ENCODE results near the gene JMJD8. TPM values are rescaled to one million over a fixed set of nuclear protein-coding genes. Genes with fewer than 3 reads are reported as not detected.

The JMJD8 gene
- total and polyA plus RNA-seq, 9 of the 15 experiments (the other 6 are each of a cell fraction or from before 2014, with no cell fraction given) = 1.2 to 50.6 (median 29.3) TPM

- TF ChIP-seq, protein P1, sequence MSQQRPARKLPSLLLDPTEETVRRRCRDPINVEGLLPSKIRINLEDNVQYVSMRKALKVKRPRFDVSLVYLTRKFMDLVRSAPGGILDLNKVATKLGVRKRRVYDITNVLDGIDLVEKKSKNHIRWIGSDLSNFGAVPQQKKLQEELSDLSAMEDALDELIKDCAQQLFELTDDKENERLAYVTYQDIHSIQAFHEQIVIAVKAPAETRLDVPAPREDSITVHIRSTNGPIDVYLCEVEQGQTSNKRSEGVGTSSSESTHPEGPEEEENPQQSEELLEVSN (IDR thresholded peaks at IDR 0.05; ENCODE audit: borderline replicate concordance in 1 of 2, extremely low read depth in 1 of 2, insufficient read depth in 1 of 2, insufficient read length in 1 of 2, low read depth in 1 of 2, low read length in 1 of 2, poor library complexity in 1 of 2, severe bottlenecking in 1 of 2) = no peak
- TF ChIP-seq SNRNP70 (optimal IDR thresholded peaks at IDR 0.05; ENCODE audit: low read depth, low read length) (peak; percentile 53), RCOR1 (IDR thresholded peaks at IDR 0.05; ENCODE audit: borderline replicate concordance in 1 of 2, low read depth in 2 of 2, low read length in 2 of 2) (no peak), EP300 (IDR thresholded peaks at IDR 0.05; ENCODE audit: low read length) (no peak), TOE1 (IDR thresholded peaks at IDR 0.05; ENCODE audit: borderline replicate concordance) (no peak), TOE1 (CRISPR knock-in tag; IDR thresholded peaks at IDR 0.05; ENCODE audit: borderline replicate concordance, low read depth) (no peak)
- TF ChIP-seq, protein P2, sequence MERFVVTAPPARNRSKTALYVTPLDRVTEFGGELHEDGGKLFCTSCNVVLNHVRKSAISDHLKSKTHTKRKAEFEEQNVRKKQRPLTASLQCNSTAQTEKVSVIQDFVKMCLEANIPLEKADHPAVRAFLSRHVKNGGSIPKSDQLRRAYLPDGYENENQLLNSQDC (CRISPR knock-in tag; IDR thresholded peaks at IDR 0.05) = no peak
Measured at GRCh38 chr16:725041-725376, 40.9 kb upstream of the JMJD8 start (continued).

GRCh38 chr16:724188-725040, 40.3 kb upstream of the JMJD8 start:
- peaks cover 15% of the 10 kb centered on the region; the same call in 1 of the 3 replicates for H3K36me3 ChIP-seq (ENCODE audit: control insufficient read depth, insufficient read depth, low read length)
- DNase-seq (ENCODE audit: extremely low read depth in 1 of 4, low spot score in 3 of 4) (no peak), FAIRE-seq (no peak), ATAC-seq (no peak)
- peaks cover 15 to 96% of the 10 kb centered on the region in 2 experiments for H3K4me1 ChIP-seq (replicated peaks in 1 of 2; ENCODE audit: control insufficient read depth in 2 of 2, insufficient read depth in 2 of 2, low read length in 2 of 2)
- H3K27me3 ChIP-seq (ENCODE audit: control insufficient read depth in 2 of 2, insufficient read depth in 2 of 2, low read length in 2 of 2) = no peaks in the 10 kb centered on the region
- H3K9me3 ChIP-seq (replicated peaks; ENCODE audit: control insufficient read depth, insufficient read depth, low read depth, low read length) = no peaks in the 10 kb centered on the region
- 81% methylated on average over 21 of the region's 29 CpGs for WGBS (ENCODE audit: insufficient coverage, low coverage, missing lambda C conversion rate)
- no peaks in the 10 kb centered on the region; the same call in 1 of the 2 replicates for H4K20me1 ChIP-seq (replicated peaks; ENCODE audit: control insufficient read depth, insufficient read depth, low read length)
- H3K9ac ChIP-seq (ENCODE audit: insufficient read depth in 1 of 2, low read depth in 2 of 2, low read length in 2 of 2) = peak overlapping the region in 1 of 2 experiments; percentile 59; a peak in 2 of 4 replicates
- no peak overlapping the region for H3K27ac ChIP-seq (ENCODE audit: extremely low read depth, low read depth, low read length)
- no peak overlapping the region for H3K4me2 ChIP-seq (ENCODE audit: insufficient read depth, low read length)
- ChIA-PET POLR2A (interaction anchor here (0.6 to 4.5 kb wide), 9 partner anchors 9 to 169 kb away, joined by 3 to 25 read pairs (median 3); partner anchors contain the start of gene METRN), CTCF (ENCODE audit: low intra/inter-chr PET ratio) (no interaction called here)
- H3K79me2 ChIP-seq (ENCODE audit: control insufficient read depth, insufficient read depth, low read length) = peaks cover 55% of the 10 kb centered on the region
- H3K4me3 ChIP-seq = no peak overlapping the region
- no TSS peak for BruUV-seq (replicated peaks)
- no peak overlapping the region for H2AFZ ChIP-seq (ENCODE audit: low read depth, low read length)
- H3K9me1 ChIP-seq (ENCODE audit: control insufficient read depth, insufficient read depth, low read length) = no peaks in the 10 kb centered on the region
- intact Hi-C loops (cut with micrococcal nuclease) (no loop called here), in situ Hi-C loops (cut with MboI) (no loop called here)
- TF ChIP-seq ZBTB33 (CRISPR knock-in tag; IDR thresholded peaks at IDR 0.05) (peak; percentile 61; the same call in 1 of the 2 replicates), IRF9 (tag; IDR thresholded peaks at IDR 0.05) (no peak), MEF2A (IDR thresholded peaks at IDR 0.05; ENCODE audit: control insufficient read depth, low read depth, low read length) (no peak)
- TF ChIP-seq, protein P3, sequence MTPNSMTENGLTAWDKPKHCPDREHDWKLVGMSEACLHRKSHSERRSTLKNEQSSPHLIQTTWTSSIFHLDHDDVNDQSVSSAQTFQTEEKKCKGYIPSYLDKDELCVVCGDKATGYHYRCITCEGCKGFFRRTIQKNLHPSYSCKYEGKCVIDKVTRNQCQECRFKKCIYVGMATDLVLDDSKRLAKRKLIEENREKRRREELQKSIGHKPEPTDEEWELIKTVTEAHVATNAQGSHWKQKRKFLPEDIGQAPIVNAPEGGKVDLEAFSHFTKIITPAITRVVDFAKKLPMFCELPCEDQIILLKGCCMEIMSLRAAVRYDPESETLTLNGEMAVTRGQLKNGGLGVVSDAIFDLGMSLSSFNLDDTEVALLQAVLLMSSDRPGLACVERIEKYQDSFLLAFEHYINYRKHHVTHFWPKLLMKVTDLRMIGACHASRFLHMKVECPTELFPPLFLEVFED (CRISPR knock-in tag; conservative IDR thresholded peaks at IDR 0.05) = no peak

Data from K562 (cell line).